Measurements from ENCODE around the gene GPR137C. TPM values are rescaled to one million over a fixed set of nuclear protein-coding genes. Genes with fewer than 3 reads are reported as not detected.

Gene GPR137C
- total and polyA plus RNA-seq, 2 of the 4 experiments (the other 2 are of a cell fraction) = 0.72 to 0.91 TPM

GRCh38 chr14:52551696-52552062 is 957 bp upstream of the GPR137C start:
- no peak for ATAC-seq (ENCODE audit: low read depth)
- Histone ChIP-seq H2BK15ac (ENCODE audit: low read depth, low read length) (no peak overlapping the region), H2AK5ac (ENCODE audit: low read depth, low read length) (no peak overlapping the region), H3K4me1 (ENCODE audit: control insufficient read depth, insufficient read depth, low read length) (no peaks in the 10 kb centered on the region), H4K5ac (ENCODE audit: low read depth, low read length) (no peak overlapping the region), H3K27me3 (ENCODE audit: control insufficient read depth, insufficient read depth, low read length) (no peaks in the 10 kb centered on the region), H2BK20ac (ENCODE audit: low read depth, low read length) (no peak overlapping the region), H3K4me2 (ENCODE audit: low read depth, low read length) (peak overlapping the region; percentile 78), H3K4ac (ENCODE audit: low read depth, low read length) (no peak overlapping the region), H2AK9ac (replicated peaks; ENCODE audit: low read depth, low read length, poor library complexity) (no peak overlapping the region), H3K27ac (ENCODE audit: insufficient read depth, low read length) (no peak overlapping the region), H3K79me1 (ENCODE audit: low read depth in 1 of 2, low read length in 2 of 2) (peaks cover 0 to 13% of the 10 kb centered on the region in 2 experiments; a peak in 2 of 4 replicates), H2AFZ (replicated peaks; ENCODE audit: low read length, poor library complexity) (peak overlapping the region; percentile 95), H4K91ac (ENCODE audit: insufficient read depth, low read depth, low read length) (no peak overlapping the region), H3K36me3 (ENCODE audit: control insufficient read depth, insufficient read depth, low read length) (no peaks in the 10 kb centered on the region), H4K20me1 (ENCODE audit: insufficient read depth, low read length) (no peaks in the 10 kb centered on the region), H2BK5ac (ENCODE audit: low read depth, low read length, poor library complexity, severe bottlenecking) (no peak overlapping the region), H3K14ac (replicated peaks; ENCODE audit: low read depth, low read length) (no peak overlapping the region), H3K4me3 (ENCODE audit: insufficient read depth, low read depth, low read length) (peak overlapping the region; percentile 58), H3K56ac (ENCODE audit: extremely low read depth, insufficient read depth, low read length) (no peak overlapping the region), H3K9ac (ENCODE audit: low read depth, low read length) (peak overlapping the region; percentile 4; the same call in 1 of the 2 replicates), H3K9me1 (ENCODE audit: insufficient read depth, low read length) (no peaks in the 10 kb centered on the region; the same call in 1 of the 2 replicates), H4K8ac (ENCODE audit: low read depth in 2 of 2, low read length in 2 of 2) (0 out of 4 replicates have a peak overlapping the region, but pooled peaks of 1 of the 2 experiments have one; percentile 23), H3K18ac (ENCODE audit: low read depth, low read length) (no peak overlapping the region), H3K9me3 (ENCODE audit: control insufficient read depth, insufficient read depth, low read length) (no peaks in the 10 kb centered on the region), H3K23ac (ENCODE audit: low read depth, low read length) (peak overlapping the region; percentile 24; the same call in 1 of the 2 replicates), H2BK120ac (ENCODE audit: low read depth, low read length) (no peak overlapping the region)
- CTCF ChIA-PET = interaction anchor here (0.8 to 1.6 kb wide), 3 partner anchors 13 to 27 kb away, joined by 3 read pairs; no protein-coding TSS in a partner anchor
- in situ Hi-C loops (cut with MboI; ENCODE audit: low sequenced_read_pairs) = no loop called here
- dilution Hi-C loops (cut with HindIII; ENCODE audit: low sequenced_read_pairs, unreplicated experiment) = no loop called here
- POLR2A ChIA-PET (ENCODE audit: unreplicated experiment) = interaction anchor here (0.5 kb wide), 1 partner anchor 560 kb away, joined by 5 read pairs; no protein-coding TSS in a partner anchor
- intact Hi-C loops (cut with micrococcal nuclease) = loop anchor here (5.0 kb wide), 1 partner anchor 234 kb away; no protein-coding TSS in a partner anchor
- peak; percentile 32 for TF ChIP-seq CTCF (conservative IDR thresholded peaks at IDR 0.05; ENCODE audit: low read depth, low read length)
- TF ChIP-seq MAZ (IDR thresholded peaks at IDR 0.05; ENCODE audit: borderline replicate concordance, low read depth, low read length) = no peak
- DNase-seq = peak; percentile 39
- no TSS peak for BruUV-seq (replicated peaks)
- 6% methylated on average over 3 of the region's 8 CpGs; no CpG with 5 or more reads in 1 of the 2 experiments for WGBS, 2 experiments (ENCODE audit: extremely low coverage in 2 of 2, insufficient read length in 1 of 2)
